CD14-positive monocyte (primary cell): Measurements from ENCODE around the gene KIF26A. TPM values are rescaled to one million over a fixed set of nuclear protein-coding genes. Genes with fewer than 3 reads are reported as not detected.

Experiments used
- DNase-seq, 3 donors: peaks; one replicate each; pipeline ENCODE4 v3.0.0-alpha.2; 2011 to 2022
- H2AFZ ChIP-seq: 2 replicates; pipeline ENCODE4 v1.6.0; 2012; ENCODE audit warnings: mild to moderate bottlenecking, low read depth, low read length, inconsistent platforms; ENCODE audit not compliant: insufficient read depth, poor library complexity, severe bottlenecking
- H3K27ac ChIP-seq, 2 donors: 1 replicate in 1 of 2; 2 replicates in 1 of 2; pipeline ENCODE4 v1.5.1; 2012 to 2013; ENCODE audit warnings: low read length in 2 of 2, control low read depth in 1 of 2, inconsistent platforms in 1 of 2, low read depth in 1 of 2, mild to moderate bottlenecking in 1 of 2
- H3K27me3 ChIP-seq, 2 donors: one replicate each; pipeline versions ENCODE4 v1.6.0 to v1.6.1; 2011 to 2013; ENCODE audit warnings: low read length in 2 of 2; ENCODE audit not compliant: control insufficient read depth in 2 of 2, insufficient read depth in 2 of 2
- H3K36me3 ChIP-seq, 2 donors: replicated peaks in 1 of 2; 1 replicate in 1 of 2; 2 replicates in 1 of 2; pipeline versions ENCODE4 v1.5.1 to v1.6.1; 2012 to 2013; ENCODE audit warnings: low read length in 2 of 2, control low read depth in 1 of 2, inconsistent platforms in 1 of 2, mild to moderate bottlenecking in 1 of 2; ENCODE audit not compliant: insufficient read depth in 2 of 2, control insufficient read depth in 1 of 2
- H3K4me1 ChIP-seq, 2 donors: 1 replicate in 1 of 2; 2 replicates in 1 of 2; pipeline versions ENCODE4 v1.5.1 to v1.6.1; 2012 to 2013; ENCODE audit warnings: low read length in 2 of 2, control low read depth in 1 of 2, inconsistent platforms in 1 of 2, mild to moderate bottlenecking in 1 of 2, moderate library complexity in 1 of 2; ENCODE audit not compliant: insufficient read depth in 2 of 2, control insufficient read depth in 1 of 2
- H3K4me2 ChIP-seq: replicated peaks from 2 replicates; pipeline ENCODE3; 2012; ENCODE audit warnings: low read length, moderate library complexity, mild to moderate bottlenecking; ENCODE audit not compliant: poor library complexity, severe bottlenecking; ENCODE audit errors: extremely low read depth
- H3K4me3 ChIP-seq, 3 experiments: fragments of 200-600 bp in 1 of 3; sonication (generic) in 1 of 3; replicated peaks in 1 of 3; 1 replicate in 2 of 3; 2 replicates in 1 of 3; pipeline ENCODE4 v1.5.1; 2011 to 2013; ENCODE audit warnings: low read length in 3 of 3, mild to moderate bottlenecking in 3 of 3, control low read depth in 2 of 3, low read depth in 2 of 3, inconsistent platforms in 1 of 3, moderate library complexity in 1 of 3
- H3K79me2 ChIP-seq: 2 replicates; pipeline ENCODE4 v1.6.0; 2012; ENCODE audit warnings: mild to moderate bottlenecking, control low read depth, inconsistent platforms, low read length, moderate library complexity; ENCODE audit not compliant: insufficient read depth
- H3K9ac ChIP-seq: 2 replicates; pipeline ENCODE4 v1.6.0; 2017; ENCODE audit warnings: low read length, mild to moderate bottlenecking; ENCODE audit not compliant: insufficient read depth, poor library complexity, severe bottlenecking
- H3K9me3 ChIP-seq, 2 donors: replicated peaks in 1 of 2; 1 replicate in 1 of 2; 2 replicates in 1 of 2; pipeline versions ENCODE4 v1.5.1 to v1.6.1; 2012 to 2013; ENCODE audit warnings: low read length in 2 of 2, control low read depth in 1 of 2; ENCODE audit not compliant: control insufficient read depth in 1 of 2, insufficient read depth in 1 of 2
- H4K20me1 ChIP-seq: 2 replicates; pipeline ENCODE4 v1.6.0; 2012; ENCODE audit warnings: mild to moderate bottlenecking, low read length, control low read depth, moderate library complexity; ENCODE audit not compliant: insufficient read depth
- H3K27ac Mint-ChIP-seq, 7 donors: one replicate each; pipeline ENCODE4 v1.8.0; 2020; ENCODE audit warnings: mild to moderate bottlenecking in 7 of 7, mixed read lengths in 7 of 7, moderate library complexity in 6 of 7, inconsistent platforms in 2 of 7
- H3K27me3 Mint-ChIP-seq, 3 donors: one replicate each; pipeline ENCODE4 v1.8.0; 2021 to 2022; ENCODE audit warnings: low read depth in 3 of 3, mild to moderate bottlenecking in 3 of 3, mixed read lengths in 3 of 3, moderate library complexity in 3 of 3, inconsistent platforms in 1 of 3
- H3K36me3 Mint-ChIP-seq, 2 donors: one replicate each; pipeline ENCODE4 v1.8.0; 2020; ENCODE audit warnings: mixed read lengths in 2 of 2, inconsistent platforms in 1 of 2, mild to moderate bottlenecking in 1 of 2
- H3K4me1 Mint-ChIP-seq: one replicate; pipeline ENCODE4 v1.8.0; 2020; ENCODE audit warnings: mild to moderate bottlenecking, mixed read lengths
- H3K4me3 Mint-ChIP-seq, 2 donors: one replicate each; pipeline ENCODE4 v1.8.0; 2020; ENCODE audit warnings: mild to moderate bottlenecking in 2 of 2, mixed read lengths in 2 of 2, moderate library complexity in 1 of 2
- H3K9me3 Mint-ChIP-seq, 7 donors: one replicate each; pipeline ENCODE4 v1.8.0; 2020 to 2022; ENCODE audit warnings: mixed read lengths in 7 of 7, mild to moderate bottlenecking in 6 of 7, moderate library complexity in 6 of 7, inconsistent platforms in 2 of 7
- WGBS: methylation state at CpG from one replicate; pipeline ENCODE4 v1.1.5; 2013; ENCODE audit warnings: missing lambda C conversion rate; ENCODE audit not compliant: insufficient coverage; 5-methylcytosine and 5-hydroxymethylcytosine counted together
- intact Hi-C, 2 donors: fragments of 100-400 bp; cut with micrococcal nuclease; formaldehyde crosslinking; loops; one replicate each; pipeline versions ENCODE4 v1.15.0 to v1.15.1; 2023
- polyA plus RNA-seq, 3 donors: library from polyadenylated mRNA; depleted of rRNA in 1 of 3; unstranded in 2 of 3; stranded (reverse) in 1 of 3; fragments of 300-500 nt in 2 of 3; fragments of >200 nt in 1 of 3; fragmentation: Illumina TruSeq in 2 of 3; gene quantifications; 1 replicate in 2 of 3; 2 replicates in 1 of 3; pipeline ENCODE4 v1.2.3, GENCODE V29; 2012 to 2021
- TF ChIP-seq, protein P1 (sequence below): fragments of 200-600 bp; IDR thresholded peaks from one replicate; pipeline ENCODE4 v1.8.0; 2022; ENCODE audit warnings: antibody characterized with exemption, mild to moderate bottlenecking

The KIF26A gene
- polyA plus RNA-seq, 3 donors = not detected

DNA sequence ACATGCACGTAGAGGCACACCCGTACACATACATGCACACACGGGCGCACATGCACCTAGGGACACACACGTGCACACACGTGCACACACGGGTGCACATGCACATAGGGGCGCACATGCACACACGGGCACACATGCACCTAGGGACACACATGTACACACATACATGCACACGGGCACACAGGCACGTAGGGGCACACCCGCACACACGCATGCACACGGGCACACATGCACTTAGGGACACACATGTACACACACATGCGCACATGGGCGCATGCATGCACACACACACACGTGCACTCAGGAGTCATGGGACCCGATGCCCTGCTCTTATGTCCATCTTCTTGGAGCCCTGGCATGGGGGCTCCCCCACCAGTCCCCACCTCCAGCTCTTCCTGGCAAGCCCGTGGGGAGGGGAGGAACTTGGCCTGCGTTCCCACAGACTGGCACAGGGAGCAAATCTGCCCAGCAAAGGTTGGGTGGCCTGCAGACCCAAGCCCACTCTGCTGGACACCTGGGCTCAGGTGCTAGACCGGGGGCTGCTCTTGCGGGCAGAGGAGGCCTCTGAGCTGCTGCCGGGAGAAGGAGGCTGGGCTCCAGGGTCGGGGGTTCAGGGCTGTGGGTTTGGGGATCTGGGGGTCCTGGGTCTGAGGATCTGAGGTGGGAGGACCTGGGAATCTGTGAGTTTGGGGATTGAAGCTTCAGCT, 51.4 kb downstream of the KIF26A start:
- Histone ChIP-seq H3K27me3 (no peaks in the 10 kb centered on the region), H3K4me1 (no peaks in the 10 kb centered on the region), H3K79me2 (no peaks in the 10 kb centered on the region), H3K4me2 (no peak overlapping the region), H4K20me1 (no peaks in the 10 kb centered on the region), H3K4me3 (no peak overlapping the region), H3K27ac (no peak overlapping the region), H3K9me3 (no peaks in the 10 kb centered on the region), H3K36me3 (no peaks in the 10 kb centered on the region), H3K9ac (no peak overlapping the region), H2AFZ (no peak overlapping the region)
- Mint-ChIP-seq H3K4me3 (no peak overlapping the region), H3K27ac (no peak overlapping the region), H3K27me3 (peaks cover 0 to 3% (median 2%) of the 10 kb centered on the region in 3 donors), H3K9me3 (peaks cover 0 to 2% (median 0%) of the 10 kb centered on the region in 7 donors), H3K4me1 (no peaks in the 10 kb centered on the region), H3K36me3 (no peaks in the 10 kb centered on the region)
- 90% methylated on average over 18 of the region's 24 CpGs for WGBS
- no peak for DNase-seq
- intact Hi-C loops = no loop called here
- TF ChIP-seq, protein P1, sequence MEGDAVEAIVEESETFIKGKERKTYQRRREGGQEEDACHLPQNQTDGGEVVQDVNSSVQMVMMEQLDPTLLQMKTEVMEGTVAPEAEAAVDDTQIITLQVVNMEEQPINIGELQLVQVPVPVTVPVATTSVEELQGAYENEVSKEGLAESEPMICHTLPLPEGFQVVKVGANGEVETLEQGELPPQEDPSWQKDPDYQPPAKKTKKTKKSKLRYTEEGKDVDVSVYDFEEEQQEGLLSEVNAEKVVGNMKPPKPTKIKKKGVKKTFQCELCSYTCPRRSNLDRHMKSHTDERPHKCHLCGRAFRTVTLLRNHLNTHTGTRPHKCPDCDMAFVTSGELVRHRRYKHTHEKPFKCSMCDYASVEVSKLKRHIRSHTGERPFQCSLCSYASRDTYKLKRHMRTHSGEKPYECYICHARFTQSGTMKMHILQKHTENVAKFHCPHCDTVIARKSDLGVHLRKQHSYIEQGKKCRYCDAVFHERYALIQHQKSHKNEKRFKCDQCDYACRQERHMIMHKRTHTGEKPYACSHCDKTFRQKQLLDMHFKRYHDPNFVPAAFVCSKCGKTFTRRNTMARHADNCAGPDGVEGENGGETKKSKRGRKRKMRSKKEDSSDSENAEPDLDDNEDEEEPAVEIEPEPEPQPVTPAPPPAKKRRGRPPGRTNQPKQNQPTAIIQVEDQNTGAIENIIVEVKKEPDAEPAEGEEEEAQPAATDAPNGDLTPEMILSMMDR = no peak

DNA sequence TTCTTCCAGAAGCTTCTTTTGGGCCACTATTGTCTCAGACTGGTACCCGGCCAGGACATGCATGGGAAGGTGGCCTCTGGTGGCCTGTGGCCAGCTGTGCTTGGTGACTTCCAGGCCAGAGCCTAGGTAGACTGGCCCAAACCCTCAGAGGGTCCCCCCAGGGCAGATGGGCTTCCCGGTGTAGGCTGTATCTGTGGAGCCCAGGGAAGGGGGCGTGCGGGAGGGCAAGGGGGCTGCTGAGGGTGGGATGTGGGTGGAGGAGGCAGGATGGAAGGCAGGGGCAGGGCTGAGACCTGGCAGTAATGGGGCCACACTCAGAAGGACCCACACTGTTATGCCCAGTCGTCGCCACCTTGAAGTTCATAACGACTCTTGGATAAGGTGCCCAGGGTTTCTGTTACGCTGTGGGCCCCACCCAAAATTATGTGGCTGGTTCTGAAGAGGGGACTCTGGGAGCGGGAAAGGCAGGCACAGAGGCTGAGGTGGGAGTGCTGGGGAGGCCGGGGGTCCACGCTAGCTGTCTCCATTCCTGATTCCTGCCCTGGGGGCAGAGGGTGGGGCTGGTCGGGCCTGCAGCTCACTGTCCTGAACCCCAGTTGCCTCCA, 52.1 kb downstream of the KIF26A start:
- Histone ChIP-seq H3K36me3 (no peaks in the 10 kb centered on the region), H3K4me1 (no peaks in the 10 kb centered on the region), H3K27ac (no peak overlapping the region), H4K20me1 (no peaks in the 10 kb centered on the region), H3K27me3 (no peaks in the 10 kb centered on the region), H3K9me3 (no peaks in the 10 kb centered on the region), H3K79me2 (no peaks in the 10 kb centered on the region), H3K4me3 (no peak overlapping the region), H3K9ac (no peak overlapping the region), H2AFZ (no peak overlapping the region), H3K4me2 (no peak overlapping the region)
- H3K9me3 Mint-ChIP-seq = peaks cover 0 to 2% (median 0%) of the 10 kb centered on the region in 7 donors
- intact Hi-C loops = no loop called here
- DNase-seq = no peak
- H3K27me3 Mint-ChIP-seq = peaks cover 0 to 3% (median 2%) of the 10 kb centered on the region in 3 donors
- H3K4me1 Mint-ChIP-seq = no peaks in the 10 kb centered on the region
- TF ChIP-seq, protein P1 = no peak
- no peaks in the 10 kb centered on the region for H3K36me3 Mint-ChIP-seq
- 91% methylated on average over 12 of the region's 12 CpGs for WGBS
- no peak overlapping the region for H3K27ac Mint-ChIP-seq
- H3K4me3 Mint-ChIP-seq = no peak overlapping the region
